Large intestine (tissue), 3 donors: ENCODE measurements around the gene MAN1B1. TPM values are rescaled to one million over a fixed set of nuclear protein-coding genes. Genes with fewer than 3 reads are reported as not detected.

Experiments used
- DNase-seq, 2 donors: peaks; one replicate each; pipeline versions ENCODE4 v3.0.0 to v3.0.0-alpha.2; 2013
- H3K27ac ChIP-seq: one replicate; pipeline ENCODE4 v1.5.1; 2013; ENCODE audit warnings: low read length
- H3K27me3 ChIP-seq: 2 replicates; pipeline ENCODE4 v1.6.1; 2013; ENCODE audit warnings: low read length; ENCODE audit not compliant: control insufficient read depth, insufficient read depth
- H3K36me3 ChIP-seq: 2 replicates; pipeline ENCODE4 v1.6.1; 2013; ENCODE audit warnings: low read length; ENCODE audit not compliant: control insufficient read depth, insufficient read depth
- H3K4me1 ChIP-seq: one replicate; pipeline ENCODE4 v1.6.1; 2013; ENCODE audit warnings: low read length; ENCODE audit not compliant: control insufficient read depth, insufficient read depth
- H3K4me3 ChIP-seq: one replicate; pipeline ENCODE4 v1.5.1; 2013; ENCODE audit warnings: low read length
- H3K9me3 ChIP-seq: one replicate; pipeline ENCODE4 v1.6.1; 2013; ENCODE audit warnings: mild to moderate bottlenecking, low read depth, low read length, moderate library complexity; ENCODE audit not compliant: control insufficient read depth
- WGBS: methylation state at CpG from one replicate; pipeline ENCODE4 v1.1.5; 2013; ENCODE audit warnings: low lambda C conversion rate; ENCODE audit not compliant: insufficient coverage; 5-methylcytosine and 5-hydroxymethylcytosine counted together
- polyA plus RNA-seq: library from polyadenylated mRNA; unstranded; fragments of 120-200 nt; gene quantifications from one replicate; pipeline ENCODE4 v1.2.1, GENCODE V29; 2013

Gene MAN1B1
- polyA plus RNA-seq, 1 donor = 39.5 TPM

- Histone ChIP-seq H3K36me3 (peaks cover 2% of the 10 kb centered on the region), H3K4me1 (peaks cover 43% of the 10 kb centered on the region), H3K27ac (peak within 1 kb of the TSS; percentile 60), H3K9me3 (peaks cover 3% of the 10 kb centered on the region), H3K4me3 (peak within 1 kb of the TSS; percentile 46), H3K27me3 (peaks cover 4% of the 10 kb centered on the region)
- DNase-seq = peak; percentile 87 to 94
- no CpG with 5 or more reads among the region's 74 CpGs for whole genome bisulfite sequencing
Measured at GRCh38 chr9:137070201-137070905, 16.4 kb upstream of the MAN1B1 start, which contains the start of gene SAPCD2. Gene SAPCD2 (minus strand): TSS chr9:137070557. CDS start chr9:137070460, 97 bp downstream.

- peaks cover 3% of the 10 kb centered on the region for H3K9me3 ChIP-seq
- H3K4me3 ChIP-seq = peak overlapping the region; percentile 32
- no peaks in the 10 kb centered on the region for H3K36me3 ChIP-seq
- no peak for DNase-seq
- H3K27me3 ChIP-seq = peaks cover 4% of the 10 kb centered on the region
- peak overlapping the region; percentile 60 for H3K27ac ChIP-seq
- peaks cover 43% of the 10 kb centered on the region for H3K4me1 ChIP-seq
- WGBS = no CpG with 5 or more reads among the region's 6 CpGs
Measured at GRCh38 chr9:137070906-137071275, 15.9 kb upstream of the MAN1B1 start.

GRCh38 chr9:137071282-137071681 is 15.5 kb upstream of the MAN1B1 start:
- H3K27me3 ChIP-seq = peaks cover 4% of the 10 kb centered on the region
- H3K4me1 ChIP-seq = peaks cover 43% of the 10 kb centered on the region
- DNase-seq = no peak
- no peak overlapping the region for H3K4me3 ChIP-seq
- H3K9me3 ChIP-seq = peaks cover 3% of the 10 kb centered on the region
- H3K36me3 ChIP-seq = no peaks in the 10 kb centered on the region
- no peak overlapping the region for H3K27ac ChIP-seq
- WGBS = no CpG with 5 or more reads among the region's 2 CpGs

- H3K27me3 ChIP-seq = peaks cover 20% of the 10 kb centered on the region
- WGBS = no CpG with 5 or more reads among the region's 8 CpGs
- H3K4me1 ChIP-seq = peaks cover 44% of the 10 kb centered on the region
- H3K27ac ChIP-seq = no peak overlapping the region
- H3K36me3 ChIP-seq = no peaks in the 10 kb centered on the region
- H3K4me3 ChIP-seq = no peak overlapping the region
- peaks cover 6% of the 10 kb centered on the region for H3K9me3 ChIP-seq
- peak; percentile 86 to 92 for DNase-seq
Measured at GRCh38 chr9:137073992-137074399, 12.8 kb upstream of the MAN1B1 start.

GRCh38 chr9:137074657-137075274 is 12.0 kb upstream of the MAN1B1 start:
- peaks cover 6% of the 10 kb centered on the region for H3K9me3 ChIP-seq
- H3K4me1 ChIP-seq = peaks cover 43% of the 10 kb centered on the region
- peaks cover 23% of the 10 kb centered on the region for H3K27me3 ChIP-seq
- H3K27ac ChIP-seq = no peak overlapping the region
- H3K4me3 ChIP-seq = no peak overlapping the region
- DNase-seq = no peak
- no CpG with 5 or more reads among the region's 12 CpGs for WGBS
- H3K36me3 ChIP-seq = peaks cover 7% of the 10 kb centered on the region

- Histone ChIP-seq H3K27me3 (peaks cover 24% of the 10 kb centered on the region), H3K4me1 (peaks cover 43% of the 10 kb centered on the region), H3K36me3 (peaks cover 12% of the 10 kb centered on the region), H3K4me3 (no peak overlapping the region), H3K27ac (no peak overlapping the region), H3K9me3 (peaks cover 6% of the 10 kb centered on the region)
- no peak for DNase-seq
- WGBS = 83% methylated on average over 1 of the region's 12 CpGs
Measured at GRCh38 chr9:137075275-137075775, 11.5 kb upstream of the MAN1B1 start.

- Histone ChIP-seq H3K27me3 (peaks cover 24% of the 10 kb centered on the region), H3K9me3 (peaks cover 3% of the 10 kb centered on the region), H3K4me3 (peak overlapping the region; percentile 41), H3K36me3 (peaks cover 20% of the 10 kb centered on the region), H3K4me1 (peaks cover 34% of the 10 kb centered on the region), H3K27ac (peak overlapping the region; percentile 24)
- no CpG with 5 or more reads among the region's 15 CpGs for WGBS
- no peak for DNase-seq
Measured at GRCh38 chr9:137076636-137077009, 10.2 kb upstream of the MAN1B1 start.

GRCh38 chr9:137077010-137077747 is 9.6 kb upstream of the MAN1B1 start, which contains the start of gene UAP1L1:
Gene UAP1L1 (plus strand): TSS chr9:137077517. CDS start chr9:137077533, 16 bp downstream.
- peaks cover 25% of the 10 kb centered on the region for H3K36me3 ChIP-seq
- no CpG with 5 or more reads among the region's 87 CpGs for WGBS
- H3K9me3 ChIP-seq = peaks cover 3% of the 10 kb centered on the region
- peak within 1 kb of the TSS; percentile 24 for H3K27ac ChIP-seq
- peak; percentile 69 to 77 for DNase-seq
- H3K27me3 ChIP-seq = peaks cover 24% of the 10 kb centered on the region
- peak within 1 kb of the TSS; percentile 74 for H3K4me3 ChIP-seq
- peaks cover 34% of the 10 kb centered on the region for H3K4me1 ChIP-seq

- Histone ChIP-seq H3K36me3 (peaks cover 30% of the 10 kb centered on the region), H3K4me3 (peak overlapping the region; percentile 74), H3K27ac (no peak overlapping the region), H3K4me1 (peaks cover 34% of the 10 kb centered on the region), H3K27me3 (peaks cover 24% of the 10 kb centered on the region), H3K9me3 (peaks cover 3% of the 10 kb centered on the region)
- WGBS = no CpG with 5 or more reads among the region's 76 CpGs
- peak in 1 of 2 donors; percentile 44 for DNase-seq
Measured at GRCh38 chr9:137077758-137078693, 8.8 kb upstream of the MAN1B1 start.
